ENCODE results near the gene AKAP6.

Gene AKAP6

DNA sequence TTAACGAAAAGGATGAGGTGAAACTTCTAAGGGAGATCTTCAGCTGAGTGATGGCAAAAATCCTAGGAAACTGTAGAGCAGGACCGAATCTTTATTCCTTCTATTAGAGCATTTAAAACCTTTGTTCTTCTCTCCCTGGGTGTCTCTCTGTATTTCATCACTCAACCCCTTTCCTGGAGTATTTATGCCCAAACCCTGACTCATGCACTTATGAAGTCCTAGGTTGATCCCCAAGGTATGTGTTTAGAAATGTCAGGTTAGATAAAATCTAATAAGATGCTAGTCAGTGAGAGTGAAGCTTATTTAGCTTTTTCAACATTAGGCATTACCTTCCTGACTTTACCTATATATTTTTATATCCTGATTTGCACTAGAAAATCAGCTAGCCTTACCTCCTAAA lies 369.7 kb downstream of the AKAP6 start:
- TF ChIP-seq, protein P1, sequence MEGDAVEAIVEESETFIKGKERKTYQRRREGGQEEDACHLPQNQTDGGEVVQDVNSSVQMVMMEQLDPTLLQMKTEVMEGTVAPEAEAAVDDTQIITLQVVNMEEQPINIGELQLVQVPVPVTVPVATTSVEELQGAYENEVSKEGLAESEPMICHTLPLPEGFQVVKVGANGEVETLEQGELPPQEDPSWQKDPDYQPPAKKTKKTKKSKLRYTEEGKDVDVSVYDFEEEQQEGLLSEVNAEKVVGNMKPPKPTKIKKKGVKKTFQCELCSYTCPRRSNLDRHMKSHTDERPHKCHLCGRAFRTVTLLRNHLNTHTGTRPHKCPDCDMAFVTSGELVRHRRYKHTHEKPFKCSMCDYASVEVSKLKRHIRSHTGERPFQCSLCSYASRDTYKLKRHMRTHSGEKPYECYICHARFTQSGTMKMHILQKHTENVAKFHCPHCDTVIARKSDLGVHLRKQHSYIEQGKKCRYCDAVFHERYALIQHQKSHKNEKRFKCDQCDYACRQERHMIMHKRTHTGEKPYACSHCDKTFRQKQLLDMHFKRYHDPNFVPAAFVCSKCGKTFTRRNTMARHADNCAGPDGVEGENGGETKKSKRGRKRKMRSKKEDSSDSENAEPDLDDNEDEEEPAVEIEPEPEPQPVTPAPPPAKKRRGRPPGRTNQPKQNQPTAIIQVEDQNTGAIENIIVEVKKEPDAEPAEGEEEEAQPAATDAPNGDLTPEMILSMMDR (IDR thresholded peaks at IDR 0.05): no peak

DNA sequence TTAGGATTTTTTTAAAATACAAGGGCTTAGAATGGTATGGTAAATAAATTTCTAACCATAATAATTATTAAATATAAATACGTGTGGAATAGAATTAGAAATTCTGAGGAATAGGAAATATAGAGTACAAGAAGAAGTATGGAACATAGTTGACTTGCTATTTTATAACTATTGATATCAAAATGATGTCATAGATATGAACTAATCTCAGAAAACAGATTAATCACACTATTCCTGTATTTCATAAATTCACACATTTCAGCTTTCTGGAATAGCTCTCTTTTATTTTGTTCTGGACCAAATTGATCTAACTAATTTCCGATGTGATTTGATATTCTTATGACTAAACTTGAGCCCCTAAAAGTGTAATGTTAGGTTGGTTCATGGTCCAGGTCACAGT lies 372.4 kb downstream of the AKAP6 start:
- TF ChIP-seq, protein P1 (IDR thresholded peaks at IDR 0.05): no peak

- TF ChIP-seq, protein P1 (IDR thresholded peaks at IDR 0.05): no peak
Measured at GRCh38 chr14:32702088-32702487, 373.0 kb downstream of the AKAP6 start.

GRCh38 chr14:32702562-32702961 lies 373.5 kb downstream of the AKAP6 start:
- TF ChIP-seq, protein P1 (IDR thresholded peaks at IDR 0.05): no peak

DNA sequence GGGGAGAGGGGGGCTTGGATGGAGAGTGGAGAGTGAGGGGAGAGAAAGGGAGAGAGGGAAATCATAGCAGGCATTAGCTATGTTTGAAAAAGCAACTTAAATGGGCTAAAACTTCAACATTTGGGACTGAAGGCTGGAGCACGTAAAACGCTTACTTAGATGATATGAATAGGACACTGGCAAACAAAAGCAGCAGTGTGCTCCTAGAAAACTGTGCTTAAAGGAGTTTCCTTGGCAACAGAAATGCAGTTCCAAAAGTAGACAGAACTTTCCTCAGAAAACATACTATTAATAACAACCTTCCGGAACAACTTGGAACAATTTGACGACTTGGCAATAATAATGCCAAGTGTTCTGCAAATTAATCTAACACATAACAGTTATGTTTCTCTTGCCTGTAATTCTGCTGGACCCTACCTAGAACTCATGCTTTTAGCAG lies 374.1 kb downstream of the AKAP6 start:
- TF ChIP-seq, protein P1 (IDR thresholded peaks at IDR 0.05): no peak

- TF ChIP-seq, protein P1 (IDR thresholded peaks at IDR 0.05): no peak
Measured at GRCh38 chr14:32706721-32707519, 377.8 kb downstream of the AKAP6 start.

DNA sequence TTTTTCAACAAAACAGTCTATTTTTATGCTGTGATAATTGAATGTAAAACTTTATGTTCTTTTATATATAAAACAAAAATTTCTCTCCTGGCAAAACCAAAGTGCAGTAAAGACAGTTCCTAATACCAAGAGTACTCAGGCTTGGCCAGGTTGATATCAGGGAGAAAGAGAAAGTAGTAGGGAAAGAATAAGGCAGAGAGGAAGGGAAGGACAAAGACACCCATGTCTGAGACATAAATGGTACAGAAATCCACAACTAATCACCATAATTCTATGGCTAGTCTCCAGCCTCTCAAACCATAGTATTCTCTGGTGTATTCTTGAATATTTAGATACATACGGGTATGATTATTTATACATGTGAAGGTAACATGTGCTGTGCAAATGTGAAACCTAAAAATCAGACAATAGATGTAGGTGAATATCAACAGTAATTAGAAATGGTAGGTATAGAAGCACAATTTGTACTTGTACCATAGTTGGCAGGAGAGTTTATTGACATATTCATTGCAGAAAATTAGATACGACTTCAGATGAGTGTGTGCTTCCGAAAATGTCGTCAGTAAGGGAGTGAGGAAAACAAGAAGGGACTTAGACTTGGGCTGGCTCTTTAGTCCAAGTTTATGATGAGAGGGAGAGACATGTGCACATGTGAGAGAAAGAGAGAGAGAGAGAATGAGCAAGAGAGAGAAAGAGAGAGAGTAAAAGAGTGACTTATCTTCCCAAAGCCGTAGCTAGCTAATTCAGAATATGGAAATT lies 378.8 kb downstream of the AKAP6 start:
- TF ChIP-seq, protein P1 (IDR thresholded peaks at IDR 0.05): no peak
